ENCODE results near the gene SENP6.

Gene SENP6

GRCh38 chr6:75605635-75606034 lies 4.0 kb downstream of the SENP6 start (continued):
- no peak for TF ChIP-seq ZSCAN5A (tag by site-specific recombination; IDR thresholded peaks at IDR 0.05)
- no peak for TF ChIP-seq ZNF776 (tag by site-specific recombination; IDR thresholded peaks at IDR 0.05; ENCODE audit: borderline replicate concordance)
- TF ChIP-seq ZNF146 (tag by site-specific recombination; IDR thresholded peaks at IDR 0.05), result no peak
- TF ChIP-seq, protein P1, sequence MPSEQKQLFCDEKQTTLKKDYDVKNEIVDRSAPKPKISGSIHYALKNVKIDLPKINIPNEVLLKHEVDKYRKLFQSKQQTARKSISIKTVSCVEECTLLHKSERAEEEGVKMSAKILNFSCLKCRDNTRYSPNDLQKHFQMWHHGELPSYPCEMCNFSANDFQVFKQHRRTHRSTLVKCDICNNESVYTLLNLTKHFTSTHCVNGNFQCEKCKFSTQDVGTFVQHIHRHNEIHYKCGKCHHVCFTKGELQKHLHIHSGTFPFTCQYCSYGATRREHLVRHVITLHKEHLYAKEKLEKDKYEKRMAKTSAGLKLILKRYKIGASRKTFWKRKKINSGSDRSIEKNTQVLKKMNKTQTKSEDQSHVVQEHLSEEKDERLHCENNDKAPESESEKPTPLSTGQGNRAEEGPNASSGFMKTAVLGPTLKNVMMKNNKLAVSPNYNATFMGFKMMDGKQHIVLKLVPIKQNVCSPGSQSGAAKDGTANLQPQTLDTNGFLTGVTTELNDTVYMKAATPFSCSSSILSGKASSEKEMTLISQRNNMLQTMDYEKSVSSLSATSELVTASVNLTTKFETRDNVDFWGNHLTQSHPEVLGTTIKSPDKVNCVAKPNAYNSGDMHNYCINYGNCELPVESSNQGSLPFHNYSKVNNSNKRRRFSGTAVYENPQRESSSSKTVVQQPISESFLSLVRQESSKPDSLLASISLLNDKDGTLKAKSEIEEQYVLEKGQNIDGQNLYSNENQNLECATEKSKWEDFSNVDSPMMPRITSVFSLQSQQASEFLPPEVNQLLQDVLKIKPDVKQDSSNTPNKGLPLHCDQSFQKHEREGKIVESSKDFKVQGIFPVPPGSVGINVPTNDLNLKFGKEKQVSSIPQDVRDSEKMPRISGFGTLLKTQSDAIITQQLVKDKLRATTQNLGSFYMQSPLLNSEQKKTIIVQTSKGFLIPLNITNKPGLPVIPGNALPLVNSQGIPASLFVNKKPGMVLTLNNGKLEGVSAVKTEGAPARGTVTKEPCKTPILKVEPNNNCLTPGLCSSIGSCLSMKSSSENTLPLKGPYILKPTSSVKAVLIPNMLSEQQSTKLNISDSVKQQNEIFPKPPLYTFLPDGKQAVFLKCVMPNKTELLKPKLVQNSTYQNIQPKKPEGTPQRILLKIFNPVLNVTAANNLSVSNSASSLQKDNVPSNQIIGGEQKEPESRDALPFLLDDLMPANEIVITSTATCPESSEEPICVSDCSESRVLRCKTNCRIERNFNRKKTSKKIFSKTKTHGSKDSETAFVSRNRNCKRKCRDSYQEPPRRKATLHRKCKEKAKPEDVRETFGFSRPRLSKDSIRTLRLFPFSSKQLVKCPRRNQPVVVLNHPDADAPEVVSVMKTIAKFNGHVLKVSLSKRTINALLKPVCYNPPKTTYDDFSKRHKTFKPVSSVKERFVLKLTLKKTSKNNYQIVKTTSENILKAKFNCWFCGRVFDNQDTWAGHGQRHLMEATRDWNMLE (tag by site-specific recombination; conservative IDR thresholded peaks at IDR 0.05; ENCODE audit: low read depth), result no peak
- TF ChIP-seq ZNF157 (tag by site-specific recombination; IDR thresholded peaks at IDR 0.05), result no peak
- no peak for TF ChIP-seq ZNF223 (tag by site-specific recombination; IDR thresholded peaks at IDR 0.05)
- no peak for TF ChIP-seq ZBTB21 (tag by site-specific recombination; IDR thresholded peaks at IDR 0.05)
- TF ChIP-seq ZNF114 (tag by site-specific recombination; IDR thresholded peaks at IDR 0.05), result no peak
- no peak for TF ChIP-seq ZNF398 (tag by site-specific recombination; IDR thresholded peaks at IDR 0.05)
- TF ChIP-seq ZNF416 (tag by site-specific recombination; IDR thresholded peaks at IDR 0.05), result no peak
- TF ChIP-seq ZNF23 (tag by site-specific recombination; IDR thresholded peaks at IDR 0.05; ENCODE audit: borderline replicate concordance), result no peak
- TF ChIP-seq SALL2 (tag by site-specific recombination; IDR thresholded peaks at IDR 0.05; ENCODE audit: borderline replicate concordance), result no peak
- TF ChIP-seq ZNF202 (tag by site-specific recombination; IDR thresholded peaks at IDR 0.05; ENCODE audit: borderline replicate concordance), result no peak
- TF ChIP-seq ZNF510 (tag by site-specific recombination; IDR thresholded peaks at IDR 0.05; ENCODE audit: insufficient replicate concordance), result no peak
- no peak for TF ChIP-seq GLI2 (tag by site-specific recombination; IDR thresholded peaks at IDR 0.05; ENCODE audit: borderline replicate concordance, low read depth)
- no peak for TF ChIP-seq ZSCAN16 (tag by site-specific recombination; IDR thresholded peaks at IDR 0.05)
- TF ChIP-seq, protein P2, sequence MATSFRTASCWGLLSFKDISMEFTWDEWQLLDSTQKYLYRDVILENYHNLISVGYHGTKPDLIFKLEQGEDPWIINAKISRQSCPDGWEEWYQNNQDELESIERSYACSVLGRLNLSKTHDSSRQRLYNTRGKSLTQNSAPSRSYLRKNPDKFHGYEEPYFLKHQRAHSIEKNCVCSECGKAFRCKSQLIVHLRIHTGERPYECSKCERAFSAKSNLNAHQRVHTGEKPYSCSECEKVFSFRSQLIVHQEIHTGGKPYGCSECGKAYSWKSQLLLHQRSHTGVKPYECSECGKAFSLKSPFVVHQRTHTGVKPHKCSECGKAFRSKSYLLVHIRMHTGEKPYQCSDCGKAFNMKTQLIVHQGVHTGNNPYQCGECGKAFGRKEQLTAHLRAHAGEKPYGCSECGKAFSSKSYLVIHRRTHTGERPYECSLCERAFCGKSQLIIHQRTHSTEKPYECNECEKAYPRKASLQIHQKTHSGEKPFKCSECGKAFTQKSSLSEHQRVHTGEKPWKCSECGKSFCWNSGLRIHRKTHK (tag by site-specific recombination; IDR thresholded peaks at IDR 0.05), result no peak
- TF ChIP-seq ZNF544 (tag by site-specific recombination; IDR thresholded peaks at IDR 0.05), result no peak

DNA sequence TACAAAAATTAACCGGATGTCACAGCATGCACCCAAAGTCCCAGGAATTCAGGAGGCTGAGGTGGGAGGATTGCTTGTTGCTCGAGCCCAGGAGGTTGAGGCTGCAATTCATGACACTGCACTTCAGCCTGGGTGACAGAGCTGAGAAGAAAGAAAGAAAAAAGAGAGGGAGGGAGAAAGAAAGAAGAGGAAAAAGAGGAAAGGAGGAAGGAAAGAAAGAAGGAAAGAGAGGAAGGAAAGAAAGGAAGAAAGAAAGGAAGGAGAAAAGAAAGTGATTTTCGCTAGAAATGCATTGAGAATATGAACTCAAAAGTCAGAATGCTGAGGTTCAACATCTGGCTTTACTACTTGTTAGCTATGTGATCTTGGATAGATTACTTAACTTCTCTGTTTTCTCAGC lies 6.6 kb downstream of the SENP6 start:
- POLR2A ChIA-PET, result no interaction called here
- CTCF ChIA-PET, result interaction anchor here (1.2 kb wide), 1 partner anchor 286 kb away, joined by 5 read pairs; no protein-coding TSS in a partner anchor

More for the DNA sequence above, 6.6 kb downstream of the SENP6 start:
- Histone ChIP-seq H3K27ac (ENCODE audit: extremely low read depth, low read depth, low read length) (no peak overlapping the region), H3K4me3 (ENCODE audit: low read depth, low read length) (no peak overlapping the region), H3K36me3 (ENCODE audit: control insufficient read depth in 2 of 2, insufficient read depth in 1 of 2, low read length in 2 of 2) (no peaks in the 10 kb centered on the region), H3K4me1 (ENCODE audit: control insufficient read depth, insufficient read depth, low read length) (peaks cover 36% of the 10 kb centered on the region), H3K9me3 (ENCODE audit: control insufficient read depth, insufficient read depth, low read depth, low read length) (no peaks in the 10 kb centered on the region)
- TF ChIP-seq PRDM1 (tag by site-specific recombination; IDR thresholded peaks at IDR 0.05) (peak; percentile 97), ZNF366 (tag by site-specific recombination; conservative IDR thresholded peaks at IDR 0.05) (peak; percentile 95)
- TF ChIP-seq, protein P3, sequence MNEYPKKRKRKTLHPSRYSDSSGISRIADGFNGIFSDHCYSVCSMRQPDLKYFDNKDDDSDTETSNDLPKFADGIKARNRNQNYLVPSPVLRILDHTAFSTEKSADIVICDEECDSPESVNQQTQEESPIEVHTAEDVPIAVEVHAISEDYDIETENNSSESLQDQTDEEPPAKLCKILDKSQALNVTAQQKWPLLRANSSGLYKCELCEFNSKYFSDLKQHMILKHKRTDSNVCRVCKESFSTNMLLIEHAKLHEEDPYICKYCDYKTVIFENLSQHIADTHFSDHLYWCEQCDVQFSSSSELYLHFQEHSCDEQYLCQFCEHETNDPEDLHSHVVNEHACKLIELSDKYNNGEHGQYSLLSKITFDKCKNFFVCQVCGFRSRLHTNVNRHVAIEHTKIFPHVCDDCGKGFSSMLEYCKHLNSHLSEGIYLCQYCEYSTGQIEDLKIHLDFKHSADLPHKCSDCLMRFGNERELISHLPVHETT (tag by site-specific recombination; IDR thresholded peaks at IDR 0.05), result no peak
- TF ChIP-seq, protein P4, sequence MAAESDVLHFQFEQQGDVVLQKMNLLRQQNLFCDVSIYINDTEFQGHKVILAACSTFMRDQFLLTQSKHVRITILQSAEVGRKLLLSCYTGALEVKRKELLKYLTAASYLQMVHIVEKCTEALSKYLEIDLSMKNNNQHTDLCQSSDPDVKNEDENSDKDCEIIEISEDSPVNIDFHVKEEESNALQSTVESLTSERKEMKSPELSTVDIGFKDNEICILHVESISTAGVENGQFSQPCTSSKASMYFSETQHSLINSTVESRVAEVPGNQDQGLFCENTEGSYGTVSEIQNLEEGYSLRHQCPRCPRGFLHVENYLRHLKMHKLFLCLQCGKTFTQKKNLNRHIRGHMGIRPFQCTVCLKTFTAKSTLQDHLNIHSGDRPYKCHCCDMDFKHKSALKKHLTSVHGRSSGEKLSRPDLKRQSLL (tag by site-specific recombination; IDR thresholded peaks at IDR 0.05), result peak; percentile 43; the same call in 1 of the 2 replicates

All from HEK293 (cell line).